K562 (cell line): ENCODE measurements around the gene LGI4. TPM values are rescaled to one million over a fixed set of nuclear protein-coding genes. Genes with fewer than 3 reads are reported as not detected.

ENCODE experiments used
- ARID4B ChIP-seq: sonication (generic); formaldehyde crosslinking; IDR thresholded peaks from 2 replicates; pipeline ENCODE4 v1.8.0; 2022; ENCODE audit warnings: mild to moderate bottlenecking, missing genetic modification reagents
- ARNT ChIP-seq, 2 experiments: fragments of 450-650 bp; IDR thresholded peaks; 2 replicates each; pipeline ENCODE4 v1.6.1; 2016; ENCODE audit warnings: mild to moderate bottlenecking in 1 of 2
- ATF1 ChIP-seq, 2 experiments: fragments of 450-650 bp in 1 of 2; IDR thresholded peaks; 2 replicates each; pipeline ENCODE4 v1.6.1; 2016; ENCODE audit warnings: missing compliant biosample characterization in 1 of 2, missing genetic modification characterization in 1 of 2
- CBX2 ChIP-seq: fragments of 200-600 bp; sonication (generic); IDR thresholded peaks from one replicate; pipeline ENCODE4 v1.6.1; 2012; ENCODE audit warnings: mild to moderate bottlenecking, low read length, inconsistent platforms; ENCODE audit not compliant: insufficient read depth, poor library complexity, severe bottlenecking
- FOXP1 ChIP-seq: sonication (generic); formaldehyde crosslinking; IDR thresholded peaks from 2 replicates; pipeline ENCODE4 v1.8.0; 2022; ENCODE audit warnings: mild to moderate bottlenecking, missing genetic modification reagents
- ILK ChIP-seq: fragments of 450-650 bp; IDR thresholded peaks from 2 replicates; pipeline ENCODE4 v1.6.1; 2016; ENCODE audit warnings: missing genetic modification characterization, low read depth, mild to moderate bottlenecking, missing compliant biosample characterization, moderate library complexity, borderline replicate concordance
- KLF1 ChIP-seq: fragments of 450-650 bp; IDR thresholded peaks from 2 replicates; pipeline ENCODE4 v1.6.1; 2016; ENCODE audit warnings: missing genetic modification characterization, missing compliant biosample characterization
- PHF20 ChIP-seq: fragments of 450-650 bp; IDR thresholded peaks from 2 replicates; pipeline ENCODE4 v1.6.1; 2018; ENCODE audit not compliant: partially characterized antibody
- RAD51 ChIP-seq: fragments of 450-650 bp; IDR thresholded peaks from 2 replicates; pipeline ENCODE4 v1.7.1; 2016; ENCODE audit warnings: low read depth, mild to moderate bottlenecking, borderline replicate concordance
- TAF7 ChIP-seq: fragments of 450-650 bp; IDR thresholded peaks from 2 replicates; pipeline ENCODE4 v1.6.1; 2016; ENCODE audit warnings: missing genetic modification characterization, missing compliant biosample characterization
- ZNF175 ChIP-seq: fragments of 200-800 bp; sonication (Bioruptor generic); IDR thresholded peaks from 2 replicates; pipeline ENCODE4 v1.6.1; 2016; ENCODE audit warnings: low read depth, mild to moderate bottlenecking, missing genetic modification characterization, missing compliant biosample characterization
- ZNF224 ChIP-seq: sonication (generic); formaldehyde crosslinking; IDR thresholded peaks from 2 replicates; pipeline ENCODE4 v1.8.0; 2022; ENCODE audit warnings: mild to moderate bottlenecking, missing genetic modification reagents
- ZNF24 ChIP-seq: fragments of 450-650 bp; IDR thresholded peaks from 2 replicates; pipeline ENCODE4 v1.6.1; 2016
- ZNF280B ChIP-seq: fragments of 250-450 bp; sonication (Bioruptor Pico); IDR thresholded peaks from 2 replicates; pipeline ENCODE4 v1.5.1; 2021; ENCODE audit warnings: mild to moderate bottlenecking
- ZNF75A ChIP-seq: fragments of 450-650 bp; formaldehyde crosslinking; IDR thresholded peaks from 2 replicates; pipeline ENCODE4 v1.4.0; 2020; ENCODE audit warnings: mild to moderate bottlenecking
- ZNF778 ChIP-seq: fragments of 450-650 bp; formaldehyde crosslinking; IDR thresholded peaks from 2 replicates; pipeline ENCODE4 v1.4.0; 2020; ENCODE audit warnings: mild to moderate bottlenecking, moderate library complexity
- polyA plus RNA-seq, 8 experiments: library from polyadenylated mRNA; depleted of rRNA in 4 of 8; stranded (reverse) in 5 of 8; unstranded in 3 of 8; fragments of >200 nt; fragmentation: Nextera tagmentation in 2 of 8; fragmentation: Illumina TruSeq in 1 of 8; extraction: Ambion mirVana in 2 of 8; extraction: Trizol in 1 of 8; gene quantifications; 2 replicates each; pipeline versions ENCODE4 v1.2.1 to v1.2.3, GENCODE V29; 2011 to 2014; ENCODE audit warnings: inconsistent platforms in 1 of 8, missing spikeins in 1 of 8
- total RNA-seq, 7 experiments: library from RNA; depleted of rRNA in 6 of 7; stranded (reverse); fragments of >200 nt in 6 of 7; fragmentation: Illumina TruSeq in 2 of 7; extraction: Trizol in 2 of 7; gene quantifications; 2 replicates each; pipeline versions ENCODE4 v1.2.1 to v1.2.3, GENCODE V29; 2011 to 2021; ENCODE audit warnings: low replicate concordance in 1 of 7
- TF ChIP-seq, protein P1 (sequence below): fragments of 450-650 bp; formaldehyde crosslinking; IDR thresholded peaks from 2 replicates; pipeline ENCODE4 v1.4.0; 2020; ENCODE audit warnings: mild to moderate bottlenecking, moderate library complexity

The LGI4 gene
- total and polyA plus RNA-seq, 9 of the 15 experiments (the other 6 are each of a cell fraction or from before 2014, with no cell fraction given): 0.14 to 0.30 (median 0.24) TPM; not detected in 4

DNA sequence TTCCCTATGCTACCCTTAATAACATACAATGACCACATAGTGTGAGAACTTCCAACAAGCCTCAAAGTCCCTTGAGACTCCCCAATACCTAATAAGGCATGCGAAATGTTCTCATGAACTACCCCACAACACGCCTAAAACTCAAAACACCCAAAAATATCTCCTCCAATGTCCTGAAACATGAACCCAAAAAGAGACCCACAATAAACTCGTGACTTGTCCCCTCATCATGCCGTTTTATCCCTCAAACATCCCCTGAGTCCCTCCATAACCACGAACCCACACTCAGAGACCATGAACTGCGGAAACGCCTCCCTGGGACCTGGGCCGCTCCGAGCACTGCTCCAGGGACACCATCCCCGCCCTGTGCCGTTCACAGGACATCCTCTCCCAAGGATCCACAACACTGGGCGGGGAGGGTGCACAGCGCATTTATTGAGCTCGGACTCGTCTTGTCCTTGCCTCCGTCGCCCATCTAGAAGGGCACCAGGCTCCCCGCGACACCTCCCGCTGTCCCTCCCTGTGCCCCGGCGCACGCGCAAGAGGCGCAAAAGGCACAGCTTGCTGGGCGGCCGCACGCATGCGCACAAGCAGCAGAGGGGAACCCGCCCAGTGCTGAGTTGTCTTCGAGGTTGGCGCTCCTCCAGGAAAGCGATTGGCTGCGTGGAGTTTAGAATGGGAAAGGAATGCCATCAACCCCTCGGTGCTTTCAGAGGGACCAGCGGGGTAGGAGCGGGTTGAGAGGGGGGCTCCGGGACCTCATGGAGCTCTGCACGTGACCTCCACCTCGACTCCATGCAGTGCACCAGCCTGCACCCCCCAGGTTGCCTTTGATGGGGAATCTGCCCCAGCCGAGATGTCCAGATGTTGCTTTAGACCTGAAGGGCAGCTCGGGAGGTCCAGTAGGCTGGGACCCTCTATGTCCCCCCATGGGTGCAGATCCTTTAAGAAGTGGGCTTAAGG lies 10.5 kb downstream of the LGI4 start (continued):
- TF ChIP-seq ARID4B (CRISPR knock-in tag): peak; percentile 55; the same call in 1 of the 2 replicates
- no peak for TF ChIP-seq CBX2
- TF ChIP-seq FOXP1 (CRISPR knock-in tag): 0 out of 2 replicates have a peak, but pooled peaks have one; percentile 40
- TF ChIP-seq ARNT (IDR thresholded peaks at IDR 0.05): no peak
- 0 out of 2 replicates have a peak, but pooled peaks have one; percentile 33 for TF ChIP-seq RAD51
- TF ChIP-seq, protein P1, sequence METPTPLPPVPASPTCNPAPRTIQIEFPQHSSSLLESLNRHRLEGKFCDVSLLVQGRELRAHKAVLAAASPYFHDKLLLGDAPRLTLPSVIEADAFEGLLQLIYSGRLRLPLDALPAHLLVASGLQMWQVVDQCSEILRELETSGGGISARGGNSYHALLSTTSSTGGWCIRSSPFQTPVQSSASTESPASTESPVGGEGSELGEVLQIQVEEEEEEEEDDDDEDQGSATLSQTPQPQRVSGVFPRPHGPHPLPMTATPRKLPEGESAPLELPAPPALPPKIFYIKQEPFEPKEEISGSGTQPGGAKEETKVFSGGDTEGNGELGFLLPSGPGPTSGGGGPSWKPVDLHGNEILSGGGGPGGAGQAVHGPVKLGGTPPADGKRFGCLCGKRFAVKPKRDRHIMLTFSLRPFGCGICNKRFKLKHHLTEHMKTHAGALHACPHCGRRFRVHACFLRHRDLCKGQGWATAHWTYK (CRISPR knock-in tag): 0 out of 2 replicates have a peak, but pooled peaks have one; percentile 17
- peak; percentile 87 for TF ChIP-seq PHF20
- 0 out of 2 replicates have a peak, but pooled peaks have one; percentile 51 for TF ChIP-seq KLF1 (tag)
- TF ChIP-seq ZNF75A (CRISPR knock-in tag): no peak
- no peak for TF ChIP-seq ATF1 (CRISPR knock-in tag; IDR thresholded peaks at IDR 0.05)
- peak; percentile 13; the same call in 1 of the 2 replicates for TF ChIP-seq ATF1 (tag; IDR thresholded peaks at IDR 0.05)
- no peak for TF ChIP-seq ZNF175 (CRISPR knock-in tag)
- peak; percentile 21; the same call in 1 of the 2 replicates for TF ChIP-seq TAF7 (tag)
- TF ChIP-seq ILK (tag): no peak
- 0 out of 2 replicates have a peak, but pooled peaks have one; percentile 57 for TF ChIP-seq ZNF224 (CRISPR knock-in tag)
- TF ChIP-seq ZNF280B (CRISPR knock-in tag): no peak
- no peak for TF ChIP-seq ZNF24
- no peak for TF ChIP-seq ZNF778 (CRISPR knock-in tag)
